ENCODE results near the gene STOML2. TPM values are rescaled to one million over a fixed set of nuclear protein-coding genes. Genes with fewer than 3 reads are reported as not detected.

Gene STOML2
- total and polyA plus RNA-seq, 2 donors (not counting 3 experiments of a cell fraction or from before 2014, with no cell fraction given): 144 to 187 TPM

- TF ChIP-seq EZH2 (IDR thresholded peaks at IDR 0.05; ENCODE audit: borderline replicate concordance, low read depth, low read length, severe bottlenecking) (no peak), POLR2AphosphoS5 (IDR thresholded peaks at IDR 0.05; ENCODE audit: insufficient read depth, low read depth, low read length) (no peak), POLR2A (IDR thresholded peaks at IDR 0.05; ENCODE audit: low read depth, low read length) (no peak), GATA2 (IDR thresholded peaks at IDR 0.05; ENCODE audit: insufficient read depth, insufficient read length, low read depth, low read length) (no peak)
- intact Hi-C loops (cut with micrococcal nuclease) (no loop called here), dilution Hi-C loops (cut with MboI; ENCODE audit: extremely low pct_ligation_motif_present, low sequenced_read_pairs) (no loop called here)
- Histone ChIP-seq H3K4me3 (replicated peaks in 1 of 3; ENCODE audit: insufficient read depth in 1 of 3, low read depth in 1 of 3, low read length in 3 of 3) (no peak overlapping the region), H2AFZ (ENCODE audit: low read depth, low read length) (no peak overlapping the region), H3K9me3 (replicated peaks; ENCODE audit: control insufficient read depth, insufficient read depth, low read length) (no peaks in the 10 kb centered on the region), H3K36me3 (ENCODE audit: control insufficient read depth in 2 of 2, extremely low read depth in 1 of 2, insufficient read depth in 2 of 2, low read length in 2 of 2) (peaks cover 7 to 51% of the 10 kb centered on the region in 2 experiments), H3K27ac (ENCODE audit: insufficient read depth, low read depth, low read length) (no peak overlapping the region), H3K4me2 (ENCODE audit: insufficient read depth, low read length) (no peak overlapping the region), H3K4me1 (ENCODE audit: control insufficient read depth, extremely low read depth, insufficient read depth, low read length) (peaks cover 22% of the 10 kb centered on the region), H3K79me2 (ENCODE audit: control insufficient read depth, insufficient read depth, low read length) (peaks cover 25% of the 10 kb centered on the region), H3K27me3 (ENCODE audit: control insufficient read depth in 2 of 2, insufficient read depth in 2 of 2, low read length in 2 of 2) (no peaks in the 10 kb centered on the region), H3K9ac (replicated peaks; ENCODE audit: extremely low read depth, insufficient read depth, low read length) (no peak overlapping the region), H3K9me1 (replicated peaks; ENCODE audit: control insufficient read depth, extremely low read depth, insufficient read depth, low read length) (no peaks in the 10 kb centered on the region), H4K20me1 (replicated peaks; ENCODE audit: control insufficient read depth, extremely low read depth, insufficient read depth, low read length) (no peaks in the 10 kb centered on the region)
- ChIA-PET CTCF (no interaction called here), POLR2A (interaction anchor here (0.6 kb wide), 1 partner anchor 36 kb away, joined by 3 read pairs; no protein-coding TSS in a partner anchor)
- FAIRE-seq (no peak), DNase-seq (ENCODE audit: low read depth, low spot score) (no peak)
- no TSS peak for BruUV-seq (replicated peaks)
These were observed 2.2 kb upstream of the STOML2 start for GRCh38 chr9:35105126-35105525.

GRCh38 chr9:35104586-35104985 is 1.7 kb upstream of the STOML2 start:
- intact Hi-C loops (cut with micrococcal nuclease) (no loop called here), dilution Hi-C loops (cut with MboI; ENCODE audit: extremely low pct_ligation_motif_present, low sequenced_read_pairs) (no loop called here)
- ChIA-PET CTCF (interaction anchor here (3.0 kb wide), 1 partner anchor 9 kb away, joined by 13 read pairs; no protein-coding TSS in a partner anchor), POLR2A (interaction anchor here (0.6 kb wide), 1 partner anchor 35 kb away, joined by 3 read pairs; no protein-coding TSS in a partner anchor)
- DNase-seq (ENCODE audit: low read depth, low spot score): no peak
- H3K9me1 ChIP-seq (replicated peaks; ENCODE audit: control insufficient read depth, extremely low read depth, insufficient read depth, low read length): no peaks in the 10 kb centered on the region
- H2AFZ ChIP-seq (ENCODE audit: low read depth, low read length): no peak overlapping the region
- no peak overlapping the region for H3K27ac ChIP-seq (ENCODE audit: insufficient read depth, low read depth, low read length)
- H3K27me3 ChIP-seq (ENCODE audit: control insufficient read depth in 2 of 2, insufficient read depth in 2 of 2, low read length in 2 of 2): no peaks in the 10 kb centered on the region
- H3K4me1 ChIP-seq (ENCODE audit: control insufficient read depth, extremely low read depth, insufficient read depth, low read length): peaks cover 16% of the 10 kb centered on the region
- H4K20me1 ChIP-seq (replicated peaks; ENCODE audit: control insufficient read depth, extremely low read depth, insufficient read depth, low read length): no peaks in the 10 kb centered on the region
- H3K9me3 ChIP-seq (replicated peaks; ENCODE audit: control insufficient read depth, insufficient read depth, low read length): no peaks in the 10 kb centered on the region
- no peak for FAIRE-seq
- BruUV-seq (replicated peaks): no TSS peak
- TF ChIP-seq GATA2 (IDR thresholded peaks at IDR 0.05; ENCODE audit: insufficient read depth, insufficient read length, low read depth, low read length): no peak
- TF ChIP-seq FOS (IDR thresholded peaks at IDR 0.05; ENCODE audit: borderline replicate concordance, insufficient read depth, low read length): no peak
- TF ChIP-seq POLR2A (IDR thresholded peaks at IDR 0.05; ENCODE audit: low read depth, low read length): no peak
- no peak for TF ChIP-seq MAX (IDR thresholded peaks at IDR 0.05; ENCODE audit: insufficient read depth, insufficient read length)
- TF ChIP-seq CTCF (IDR thresholded peaks at IDR 0.05; ENCODE audit: extremely low read depth in 1 of 2, insufficient read depth in 1 of 2, low read depth in 1 of 2, low read length in 2 of 2): no peak
- no peak for TF ChIP-seq JUN (IDR thresholded peaks at IDR 0.05; ENCODE audit: borderline replicate concordance, insufficient read depth, insufficient read length, low read depth)
- TF ChIP-seq POLR2AphosphoS5 (IDR thresholded peaks at IDR 0.05; ENCODE audit: insufficient read depth, low read depth, low read length): no peak
- TF ChIP-seq EZH2 (IDR thresholded peaks at IDR 0.05; ENCODE audit: borderline replicate concordance, low read depth, low read length, severe bottlenecking): no peak
- no peak for TF ChIP-seq MYC (IDR thresholded peaks at IDR 0.05; ENCODE audit: low read depth, low read length)
- no peak overlapping the region for H3K4me3 ChIP-seq (replicated peaks in 1 of 3; ENCODE audit: insufficient read depth in 1 of 3, low read depth in 1 of 3, low read length in 3 of 3)
- peaks cover 19% of the 10 kb centered on the region for H3K79me2 ChIP-seq (ENCODE audit: control insufficient read depth, insufficient read depth, low read length)
- H3K4me2 ChIP-seq (ENCODE audit: insufficient read depth, low read length): no peak overlapping the region
- H3K36me3 ChIP-seq (ENCODE audit: control insufficient read depth in 2 of 2, extremely low read depth in 1 of 2, insufficient read depth in 2 of 2, low read length in 2 of 2): peaks cover 12 to 55% of the 10 kb centered on the region in 2 experiments
- no peak overlapping the region for H3K9ac ChIP-seq (replicated peaks; ENCODE audit: extremely low read depth, insufficient read depth, low read length)

Data from endothelial cell of umbilical vein (primary cell).